Right lobe of liver (tissue), 6 donors: Measurements from ENCODE around the gene SEMA4C. TPM values are rescaled to one million over a fixed set of nuclear protein-coding genes. Genes with fewer than 3 reads are reported as not detected.

Experiments
- ATAC-seq, 4 donors: fragments of 200-7000 bp; cut with Tn5 transposase; one replicate each; pipeline ENCODE4 v1.9.1; 2020; ENCODE audit warnings: mild to moderate bottlenecking in 4 of 4, moderate library complexity in 4 of 4
- DNase-seq, 3 donors: peaks; one replicate each; pipeline ENCODE4 v3.0.0-alpha.2; 2020
- H3K27ac ChIP-seq, 3 donors: fragments of 200-600 bp; one replicate each; pipeline ENCODE4 v1.8.0; 2022
- H3K27me3 ChIP-seq, 2 donors: fragments of 200-600 bp; one replicate each; pipeline ENCODE4 v1.8.0; 2022
- H3K36me3 ChIP-seq, 4 donors: fragments of 200-600 bp; sonication (generic) in 1 of 4; one replicate each; pipeline versions ENCODE4 v1.5.1 to v1.8.0; 2017 to 2022; ENCODE audit warnings: control low read depth in 1 of 4
- H3K4me1 ChIP-seq, 4 donors: fragments of 200-600 bp; sonication (generic) in 1 of 4; one replicate each; pipeline versions ENCODE4 v1.5.1 to v1.8.0; 2017 to 2022; ENCODE audit warnings: control low read depth in 1 of 4
- H3K4me3 ChIP-seq, 3 donors: fragments of 200-600 bp; one replicate each; pipeline ENCODE4 v1.8.0; 2022
- H3K9me3 ChIP-seq, 4 donors: fragments of 200-600 bp; sonication (generic) in 1 of 4; one replicate each; pipeline versions ENCODE4 v1.5.1 to v1.8.0; 2017 to 2022; ENCODE audit warnings: control low read depth in 1 of 4
- POLR2A ChIP-seq: fragments of 450-650 bp; IDR thresholded peaks from one replicate; pipeline ENCODE4 v1.6.1; 2017; ENCODE audit warnings: antibody characterized with exemption, mild to moderate bottlenecking
- WGBS: methylation state at CpG from one replicate; pipeline ENCODE4 v1.1.6; 2018; ENCODE audit warnings: low coverage, low lambda C conversion rate; ENCODE audit not compliant: insufficient coverage; ENCODE audit errors: missing lambda C conversion rate; 5-methylcytosine and 5-hydroxymethylcytosine counted together
- intact Hi-C, 2 donors: fragments of 100-400 bp; cut with DNase I; formaldehyde crosslinking; loops; one replicate each; pipeline versions ENCODE4 v1.11.2 to v1.14.1; 2022
- total RNA-seq, 6 experiments: library from RNA; depleted of rRNA in 2 of 6; stranded (reverse); fragments of >200 nt in 2 of 6; fragmentation: NEBNext Ultra II Directional in 3 of 6; extraction: Animal tissue kit (Norgen Biotek cat#: 25700) in 3 of 6; gene quantifications; one replicate each; pipeline versions ENCODE4 v1.1.0 to v1.2.4, GENCODE V29; 2016 to 2023
- TF ChIP-seq, protein P1 (sequence below), 4 donors: fragments of 200-600 bp in 3 of 4; fragments of 450-650 bp in 1 of 4; IDR thresholded peaks; one replicate each; pipeline versions ENCODE4 v1.5.1 to v1.8.0; 2016 to 2022; ENCODE audit warnings: antibody characterized with exemption in 4 of 4, mild to moderate bottlenecking in 2 of 4
- donor health status: DM: no; HTN: yes; CAD: no.
- donor health status: DM: no; HTN: no; CAD: no.
- donor health status: DM: no; HTN: no; CAD: no.
- donor health status: DM: no; HTN: yes; CAD: no.
- donor health status: DM: no; HTN: yes; CAD: no.

SEMA4C gene
- total RNA-seq, 6 experiments from 2014 or later: 11.9 to 18.9 (median 12.6) TPM

DNA sequence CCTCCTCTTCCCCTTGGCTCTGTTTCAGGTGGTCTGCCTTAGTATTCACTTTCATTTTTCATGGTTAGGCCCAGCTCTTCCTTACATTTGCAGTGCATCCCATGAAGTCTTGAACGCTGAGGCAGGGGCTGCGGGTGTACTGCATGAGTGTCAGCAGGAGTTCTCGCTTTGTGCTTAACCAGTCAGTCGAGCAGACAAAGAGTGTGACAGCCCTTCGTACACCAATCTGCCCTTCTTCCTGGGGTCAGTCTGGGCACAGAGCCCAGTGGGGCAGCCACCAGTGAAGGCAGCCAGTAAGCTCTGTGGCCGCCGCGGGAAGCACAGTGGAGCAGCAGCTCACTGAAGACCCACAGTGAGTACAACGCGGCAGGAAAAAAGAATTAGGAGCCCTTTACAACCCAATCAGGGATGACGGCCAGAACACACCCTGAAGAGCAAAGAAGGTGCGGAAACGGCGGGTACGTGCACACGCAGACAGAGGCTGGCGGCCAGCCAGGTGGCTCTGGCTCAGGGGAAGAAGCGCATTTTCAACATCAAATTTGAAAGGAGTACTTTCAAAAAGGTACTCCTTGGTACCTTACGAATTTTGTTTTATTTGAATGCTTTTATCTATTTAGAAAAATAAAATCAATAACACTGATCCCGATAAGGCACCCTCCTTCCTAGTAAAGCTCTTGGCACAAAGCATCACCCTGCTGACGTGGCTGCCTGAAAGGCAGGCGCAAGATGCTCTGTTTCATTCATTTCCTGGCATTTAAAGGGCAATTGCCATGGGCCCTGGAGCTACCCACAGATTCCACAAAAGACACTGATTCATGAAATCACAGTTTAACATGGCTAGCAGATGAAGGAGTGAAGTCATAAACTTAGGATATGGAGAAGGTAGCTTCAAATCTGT lies 47.0 kb upstream of the SEMA4C start:
- Histone ChIP-seq H3K36me3 (no peaks in the 10 kb centered on the region), H3K27me3 (no peaks in the 10 kb centered on the region), H3K4me3 (no peak overlapping the region), H3K4me1 (no peaks in the 10 kb centered on the region), H3K9me3 (no peaks in the 10 kb centered on the region), H3K27ac (no peak overlapping the region)
- 76% methylated on average over 20 of the region's 22 CpGs for WGBS
- ATAC-seq: no peak
- intact Hi-C loops: no loop called here
- TF ChIP-seq, protein P1, sequence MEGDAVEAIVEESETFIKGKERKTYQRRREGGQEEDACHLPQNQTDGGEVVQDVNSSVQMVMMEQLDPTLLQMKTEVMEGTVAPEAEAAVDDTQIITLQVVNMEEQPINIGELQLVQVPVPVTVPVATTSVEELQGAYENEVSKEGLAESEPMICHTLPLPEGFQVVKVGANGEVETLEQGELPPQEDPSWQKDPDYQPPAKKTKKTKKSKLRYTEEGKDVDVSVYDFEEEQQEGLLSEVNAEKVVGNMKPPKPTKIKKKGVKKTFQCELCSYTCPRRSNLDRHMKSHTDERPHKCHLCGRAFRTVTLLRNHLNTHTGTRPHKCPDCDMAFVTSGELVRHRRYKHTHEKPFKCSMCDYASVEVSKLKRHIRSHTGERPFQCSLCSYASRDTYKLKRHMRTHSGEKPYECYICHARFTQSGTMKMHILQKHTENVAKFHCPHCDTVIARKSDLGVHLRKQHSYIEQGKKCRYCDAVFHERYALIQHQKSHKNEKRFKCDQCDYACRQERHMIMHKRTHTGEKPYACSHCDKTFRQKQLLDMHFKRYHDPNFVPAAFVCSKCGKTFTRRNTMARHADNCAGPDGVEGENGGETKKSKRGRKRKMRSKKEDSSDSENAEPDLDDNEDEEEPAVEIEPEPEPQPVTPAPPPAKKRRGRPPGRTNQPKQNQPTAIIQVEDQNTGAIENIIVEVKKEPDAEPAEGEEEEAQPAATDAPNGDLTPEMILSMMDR (IDR thresholded peaks at IDR 0.05): no peak
- no peak for TF ChIP-seq POLR2A
- no peak for DNase-seq

DNA sequence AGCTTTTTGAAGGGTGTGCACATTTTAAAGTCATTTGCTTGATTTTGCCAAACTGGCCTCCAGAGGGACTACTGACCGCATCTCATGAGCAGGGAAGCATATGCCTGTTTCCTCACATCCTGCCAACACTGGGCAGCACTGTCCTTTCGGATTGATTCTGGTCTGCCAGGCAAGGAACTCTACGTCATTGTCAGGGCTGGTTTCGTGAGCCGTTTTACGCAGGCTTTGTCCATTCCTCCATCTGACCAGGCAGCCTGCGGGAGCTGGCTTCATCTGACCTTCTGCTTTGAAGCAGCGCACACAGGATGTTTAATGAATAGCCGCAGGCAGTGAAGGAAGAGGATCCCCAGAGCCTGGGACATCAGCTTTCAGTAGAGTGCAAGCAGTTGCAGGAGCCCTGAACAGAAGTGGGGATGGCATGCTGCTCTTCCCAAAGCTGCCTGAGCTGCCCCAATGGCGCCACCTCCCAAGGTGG lies 46.3 kb upstream of the SEMA4C start:
- intact Hi-C loops: no loop called here
- Histone ChIP-seq H3K4me3 (no peak overlapping the region), H3K4me1 (no peaks in the 10 kb centered on the region), H3K27me3 (no peaks in the 10 kb centered on the region), H3K36me3 (no peaks in the 10 kb centered on the region), H3K27ac (no peak overlapping the region), H3K9me3 (no peaks in the 10 kb centered on the region)
- DNase-seq: no peak
- peak in 1 of 4 donors; percentile 31 for ATAC-seq
- WGBS: 70% methylated on average over 2 of the region's 10 CpGs
- no peak for TF ChIP-seq POLR2A
- TF ChIP-seq, protein P1 (IDR thresholded peaks at IDR 0.05): no peak

- Histone ChIP-seq H3K4me1 (no peaks in the 10 kb centered on the region), H3K4me3 (no peak overlapping the region), H3K27ac (no peak overlapping the region), H3K36me3 (no peaks in the 10 kb centered on the region), H3K9me3 (no peaks in the 10 kb centered on the region), H3K27me3 (no peaks in the 10 kb centered on the region)
- DNase-seq (no peak), ATAC-seq (peak in 1 of 4 donors; percentile 11)
- intact Hi-C loops: no loop called here
- 49% methylated on average over 3 of the region's 5 CpGs for WGBS
- TF ChIP-seq POLR2A: no peak
- TF ChIP-seq, protein P1 (IDR thresholded peaks at IDR 0.05): no peak
These were observed 44.5 kb upstream of the SEMA4C start for GRCh38 chr2:96914332-96914731.

GRCh38 chr2:96913398-96914202 lies 43.7 kb upstream of the SEMA4C start:
- H3K4me1 ChIP-seq: no peaks in the 10 kb centered on the region
- no peaks in the 10 kb centered on the region for H3K9me3 ChIP-seq
- DNase-seq: no peak
- TF ChIP-seq, protein P1 (IDR thresholded peaks at IDR 0.05): no peak
- no peak for TF ChIP-seq POLR2A
- peak; percentile 50 to 65 (median 57) for ATAC-seq
- H3K36me3 ChIP-seq: no peaks in the 10 kb centered on the region
- H3K4me3 ChIP-seq: no peak overlapping the region
- H3K27ac ChIP-seq: no peak overlapping the region
- intact Hi-C loops: no loop called here
- H3K27me3 ChIP-seq: no peaks in the 10 kb centered on the region
- WGBS: 26% methylated on average over 15 of the region's 20 CpGs
